Kasumi-1 (cell line): ENCODE results near the gene CIAPIN1.
A peak's percentile ranks its signal among the peaks of the same experiment; 100 is the strongest.

Source experiments
- DNase-seq, 2 experiments: peaks; one replicate each; lab custom pipeline; 2025; lab: John Stamatoyannopoulos, UW

Gene CIAPIN1

GRCh38 chr16:57476546-57477410, 29.6 kb upstream of the CIAPIN1 start:
- no peak for DNase-seq

- peak; percentile 96 to 97 for DNase-seq
Observed at GRCh38 chr16:57475711-57476339, 28.6 kb upstream of the CIAPIN1 start.

- no peak for DNase-seq
Observed at GRCh38 chr16:57474671-57475661, 27.8 kb upstream of the CIAPIN1 start.

DNA sequence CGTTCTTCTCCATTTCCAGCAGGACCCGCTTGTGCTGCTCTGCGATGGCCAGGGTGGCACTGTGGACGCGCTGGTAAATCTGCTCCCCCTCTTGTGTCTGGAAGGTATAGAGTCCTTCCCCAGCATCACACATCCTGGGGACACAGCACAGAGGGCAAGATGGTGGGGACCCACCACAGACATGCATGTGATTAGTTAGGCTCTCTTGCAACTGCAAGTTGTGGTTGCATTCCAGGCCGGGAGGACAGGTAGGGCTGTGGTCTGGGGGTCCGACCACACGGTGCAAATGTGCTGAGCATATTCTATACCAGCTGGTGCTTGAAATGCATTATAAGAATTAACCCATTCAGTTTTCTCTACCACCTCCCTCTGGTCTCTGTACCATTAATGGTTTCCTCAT, 26.7 kb upstream of the CIAPIN1 start:
- no peak for DNase-seq

DNA sequence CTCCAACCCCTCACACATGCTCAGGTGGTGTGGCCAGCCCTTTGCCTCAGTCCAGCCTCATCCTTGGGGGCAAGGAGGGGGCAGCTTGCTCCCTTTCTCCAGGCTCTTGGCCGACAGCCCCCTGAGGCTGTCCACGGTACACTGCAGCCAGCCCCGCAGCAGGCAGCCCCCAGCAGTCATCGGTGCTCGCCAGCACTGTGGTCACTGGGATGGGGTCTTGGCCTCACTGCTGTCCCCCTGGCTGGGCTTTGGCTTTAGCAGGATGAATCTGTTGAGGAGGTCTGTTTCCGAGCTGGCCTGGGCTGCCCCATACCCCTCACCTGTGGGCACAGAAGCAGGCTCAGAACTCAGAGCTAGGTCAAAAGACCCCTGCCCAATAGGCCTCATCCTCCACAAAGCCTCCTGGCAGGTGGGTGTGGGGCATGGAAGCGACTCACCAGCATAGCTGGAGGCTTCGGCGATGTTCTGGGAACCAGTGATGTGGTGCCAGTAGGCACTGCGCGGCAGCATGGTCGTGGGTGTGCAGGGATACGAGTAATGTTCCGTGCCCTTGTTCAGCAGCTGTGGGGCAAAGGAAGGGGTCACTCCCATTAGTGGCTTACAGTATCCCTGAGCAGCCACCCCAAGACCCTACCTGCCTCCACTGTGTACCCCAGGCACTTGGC, 26.1 kb upstream of the CIAPIN1 start:
- no peak for DNase-seq

GRCh38 chr16:57472665-57473060, 25.5 kb upstream of the CIAPIN1 start:
- DNase-seq, result peak; percentile 58 to 62

GRCh38 chr16:57471852-57472664, 24.9 kb upstream of the CIAPIN1 start:
- no peak for DNase-seq

GRCh38 chr16:57471209-57471608, 24.0 kb upstream of the CIAPIN1 start:
- no peak for DNase-seq

DNA sequence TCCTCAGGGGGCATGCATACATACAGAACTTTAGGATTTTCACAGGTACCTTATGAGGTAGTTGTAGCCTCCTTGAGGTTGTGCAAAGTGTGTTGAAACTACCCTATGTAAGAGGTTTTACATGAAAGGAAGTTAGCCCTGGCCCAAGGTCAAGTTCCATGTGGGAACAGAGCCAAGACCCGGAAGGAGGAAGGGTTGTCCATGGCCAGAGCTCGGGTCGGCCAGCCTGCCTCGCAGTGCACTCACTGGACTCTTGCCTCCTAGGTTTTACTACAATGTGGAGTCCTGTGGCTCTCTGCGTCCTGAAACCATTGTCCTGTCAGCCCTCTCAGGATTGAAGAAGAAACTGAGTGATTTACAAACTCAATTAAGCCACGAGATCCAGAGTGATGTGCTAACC, 23.5 kb upstream of the CIAPIN1 start:
- no peak for DNase-seq

- DNase-seq, result no peak
Observed at GRCh38 chr16:57469917-57470470, 22.8 kb upstream of the CIAPIN1 start.

GRCh38 chr16:57469046-57469445, 21.9 kb upstream of the CIAPIN1 start:
- DNase-seq, result no peak

DNA sequence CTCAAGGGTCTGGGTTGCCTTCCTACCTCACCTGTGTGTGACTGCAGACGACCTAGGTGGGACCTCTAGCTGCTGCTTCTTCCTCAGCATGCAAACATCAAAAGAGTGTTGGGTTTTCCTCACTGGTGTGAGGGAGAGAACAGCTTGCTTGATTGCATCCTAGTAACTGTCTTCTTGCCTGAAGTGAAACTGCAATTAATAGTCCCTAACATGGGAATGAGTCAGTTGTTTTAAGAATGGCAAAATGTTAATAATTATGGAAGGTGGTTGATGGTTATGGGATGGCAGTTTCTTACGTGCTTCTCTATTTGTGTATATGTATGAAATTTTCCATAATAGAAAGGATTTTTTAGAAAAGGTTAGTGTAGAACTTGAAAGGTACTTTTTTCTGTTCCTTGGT, 21.2 kb upstream of the CIAPIN1 start:
- DNase-seq, result no peak

DNA sequence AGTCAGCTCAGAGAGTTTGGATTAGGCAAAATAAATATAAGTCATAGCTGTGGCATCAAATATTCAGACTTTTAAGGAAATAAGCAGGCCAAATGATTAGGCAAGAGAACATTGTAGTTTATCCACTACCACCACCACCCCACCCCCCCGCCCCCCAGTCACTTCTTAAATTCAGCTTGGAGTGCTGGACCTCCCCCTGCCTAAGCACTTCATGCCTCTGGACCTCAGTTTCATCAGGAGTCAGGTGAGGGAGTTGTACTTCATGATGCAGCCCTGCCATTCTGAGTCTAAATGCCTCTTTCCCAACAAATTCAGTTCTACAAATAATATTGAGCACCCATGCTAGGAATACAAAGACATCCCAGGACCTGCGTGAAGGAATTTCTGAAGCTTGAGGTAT, 17.3 kb upstream of the CIAPIN1 start:
- no peak for DNase-seq

- peak in 1 of 2 experiments; percentile 12 for DNase-seq
Observed at GRCh38 chr16:57462978-57463362, 15.8 kb upstream of the CIAPIN1 start.

DNA sequence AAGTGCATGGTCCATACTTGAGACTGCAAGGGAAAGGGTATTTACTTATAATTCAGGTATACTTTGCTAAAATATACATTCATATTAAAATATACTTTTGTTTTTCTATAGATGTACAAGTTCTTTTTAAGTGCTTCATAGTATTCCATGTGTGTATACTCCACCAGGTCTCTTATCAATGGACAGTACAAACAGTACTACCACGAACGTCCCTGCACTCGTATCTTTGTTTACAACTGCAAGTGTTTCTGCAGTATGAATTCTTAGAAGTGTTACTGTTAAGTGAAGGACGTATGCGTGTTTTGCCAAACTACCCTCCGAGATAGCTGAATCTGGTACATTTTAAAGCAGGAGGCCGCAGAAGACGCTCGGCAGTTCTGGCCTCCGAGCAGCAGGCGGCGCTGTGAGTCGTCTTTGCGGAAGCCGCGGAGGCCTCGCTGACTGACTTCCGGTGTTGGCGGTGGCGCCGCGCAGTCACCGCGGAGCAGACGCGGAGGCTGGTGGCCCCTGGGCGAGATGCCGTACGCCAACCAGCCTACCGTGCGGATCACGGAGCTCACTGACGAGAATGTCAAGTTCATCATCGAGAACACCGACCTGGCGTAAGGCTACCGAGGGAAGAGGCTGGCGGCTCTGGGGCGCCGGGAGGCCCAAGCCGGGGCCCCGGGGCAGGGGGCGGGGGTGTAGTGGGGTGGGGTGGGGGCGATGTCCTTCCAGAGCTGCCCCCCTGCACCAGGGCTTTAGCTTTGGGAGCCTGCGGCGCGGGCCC, 15.2 kb upstream of the CIAPIN1 start, which contains the start of gene POLR2C:
Gene POLR2C, plus strand, starts transcription at position 471 of the 769 bp plus-strand sequence. Its CDS starts 46 bp downstream, at position 517.
- DNase-seq, result peak; percentile 80 to 88

DNA sequence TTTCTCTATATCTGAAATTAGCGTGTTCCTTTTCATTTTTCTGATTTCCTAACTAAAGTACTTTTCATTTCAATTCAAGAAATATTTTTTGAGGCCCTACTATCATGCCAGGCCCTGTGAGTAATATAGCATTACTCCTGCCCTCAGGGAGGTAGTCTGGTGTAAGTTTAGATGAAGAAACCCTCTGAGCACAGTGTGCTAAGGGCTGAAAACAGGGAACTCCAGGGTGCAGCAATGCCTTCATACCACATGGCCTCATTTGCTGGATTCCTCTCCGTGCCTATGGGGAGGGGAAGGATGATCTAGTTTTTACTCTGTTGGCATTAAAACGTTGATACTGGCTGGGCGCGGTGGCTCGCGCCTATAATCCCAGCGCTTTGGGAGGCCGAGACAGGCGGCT, 4.8 kb upstream of the CIAPIN1 start:
- DNase-seq, result no peak

DNA sequence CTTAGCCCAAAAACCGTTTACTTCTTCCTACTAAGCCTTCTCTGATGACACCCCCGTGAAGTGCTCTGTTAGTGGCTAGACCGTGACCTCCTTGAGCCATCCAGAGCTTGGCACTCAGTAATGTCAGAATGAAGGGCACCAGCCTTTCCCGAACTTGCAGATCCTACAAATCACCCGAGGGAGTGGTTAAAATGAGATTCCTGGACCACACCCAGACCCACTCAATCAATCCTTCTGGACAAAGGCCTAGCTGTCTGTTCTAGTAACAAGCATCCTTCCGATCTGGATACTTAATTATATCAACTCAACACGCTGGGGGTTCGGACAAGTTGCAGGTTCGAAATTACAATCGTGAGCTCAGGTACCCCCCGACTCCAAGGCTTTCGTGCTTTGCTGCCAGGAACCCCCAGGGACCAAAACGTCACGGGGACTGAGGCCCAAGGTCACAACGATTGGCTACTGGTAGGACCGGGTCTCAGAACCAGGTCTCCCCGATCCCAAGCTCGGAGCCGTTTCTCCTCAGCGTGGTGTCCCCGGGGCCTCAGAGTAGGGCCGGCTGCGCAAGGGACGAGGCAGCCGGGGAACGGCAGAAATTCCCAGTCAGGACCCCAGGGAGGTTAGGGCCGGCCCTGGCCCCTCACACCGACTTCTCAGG, 527 bp downstream of the CIAPIN1 start:
- peak; percentile 45 for DNase-seq

DNA sequence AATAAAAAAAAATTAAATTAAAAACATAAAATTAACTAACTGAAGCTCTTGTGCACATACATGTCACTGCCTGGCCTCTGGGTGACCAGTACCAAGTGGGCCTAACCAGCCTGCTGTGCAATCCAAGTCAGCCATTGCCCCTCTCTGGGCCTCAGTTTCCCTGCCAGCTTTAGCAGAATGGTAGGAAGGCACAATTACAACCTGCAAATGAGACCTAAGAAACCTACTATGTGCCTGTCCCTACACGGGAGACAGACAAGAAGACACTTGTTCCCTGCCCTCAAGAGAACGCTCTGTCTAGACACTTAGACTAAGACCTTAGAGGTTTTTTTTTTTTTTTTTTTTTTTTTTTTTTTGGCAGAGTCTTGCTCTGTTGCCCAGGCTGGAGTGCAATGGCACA, 1.7 kb downstream of the CIAPIN1 start:
- DNase-seq, result no peak

DNA sequence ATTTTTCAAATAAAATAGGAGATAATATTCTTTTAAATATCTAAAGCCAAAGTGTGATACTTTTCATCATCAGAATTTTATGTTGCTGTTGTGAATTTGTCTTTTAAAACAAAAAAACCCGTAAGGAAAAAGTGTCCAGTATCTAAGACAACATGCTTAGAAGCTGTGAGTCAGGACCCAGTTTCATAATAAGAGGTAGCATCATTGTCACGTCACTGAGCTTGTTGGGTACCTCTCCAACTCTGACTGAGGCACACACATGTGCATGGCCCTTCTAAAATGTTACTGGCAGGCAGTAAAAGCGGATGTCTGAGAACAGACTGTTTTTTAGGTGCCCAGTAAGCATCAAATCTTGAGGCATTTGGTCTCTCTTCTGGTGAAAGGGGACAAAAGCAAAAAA, 2.5 kb downstream of the CIAPIN1 start:
- no peak for DNase-seq
